NB4 (cell line): ENCODE data around the gene ASB2.

Source experiments
- DNase-seq: peaks from one replicate; pipeline ENCODE4 v3.0.0; 2010; ENCODE audit warnings: low read depth
- H3K4me3 ChIP-seq: one replicate; pipeline ENCODE4 v1.5.1; 2011; ENCODE audit warnings: mild to moderate bottlenecking, low read depth, low read length, moderate library complexity
- CTCF ChIP-seq: IDR thresholded peaks from one replicate; pipeline ENCODE4 v1.5.1; 2012; ENCODE audit warnings: low read depth, low read length
- MAX ChIP-seq: IDR thresholded peaks from 2 replicates; pipeline ENCODE4 v1.6.1; 2011; ENCODE audit warnings: low read depth, low read length
- MYC ChIP-seq: IDR thresholded peaks from 2 replicates; pipeline ENCODE4 v1.6.1; 2011; ENCODE audit warnings: low read depth, low read length
- POLR2A ChIP-seq: IDR thresholded peaks from 2 replicates; pipeline ENCODE4 v1.6.1; 2011; ENCODE audit warnings: mild to moderate bottlenecking; ENCODE audit not compliant: insufficient read length; ENCODE audit errors: extremely low read depth

ASB2 gene

GRCh38 chr14:93953739-93954515, 22.4 kb downstream of the ASB2 start:
- TF ChIP-seq POLR2A (no peak), MYC (no peak), MAX (no peak), CTCF (no peak)
- peak overlapping the region; percentile 8 for H3K4me3 ChIP-seq
- peak; percentile 47 for DNase-seq

- no peak overlapping the region for H3K4me3 ChIP-seq
- DNase-seq: no peak
- TF ChIP-seq POLR2A: no peak
- no peak for TF ChIP-seq MAX
- no peak for TF ChIP-seq MYC
- TF ChIP-seq CTCF: no peak
Observed at GRCh38 chr14:93953263-93953662, 23.1 kb downstream of the ASB2 start.

GRCh38 chr14:93952829-93953228, 23.5 kb downstream of the ASB2 start:
- H3K4me3 ChIP-seq: no peak overlapping the region
- TF ChIP-seq POLR2A: no peak
- DNase-seq: no peak

- no peak for DNase-seq
- no peak overlapping the region for H3K4me3 ChIP-seq
- TF ChIP-seq MAX (no peak), CTCF (no peak), MYC (no peak), POLR2A (no peak)
Observed at GRCh38 chr14:93951635-93952540, 24.5 kb downstream of the ASB2 start.

GRCh38 chr14:93950948-93951634, 25.3 kb downstream of the ASB2 start:
- H3K4me3 ChIP-seq: no peak overlapping the region
- TF ChIP-seq POLR2A: no peak
- no peak for TF ChIP-seq CTCF
- TF ChIP-seq MYC: no peak
- no peak for TF ChIP-seq MAX
- no peak for DNase-seq

GRCh38 chr14:93949511-93950075, 26.8 kb downstream of the ASB2 start:
- no peak for TF ChIP-seq MYC
- no peak for TF ChIP-seq MAX
- no peak for DNase-seq
- no peak overlapping the region for H3K4me3 ChIP-seq
